Measurements from ENCODE around the gene CD63.
"Not testable (repeated sequence)": the region's sequence is repeated elsewhere in the genome, so short reads cannot be mapped to it uniquely, and the experiment has no call there.

Gene CD63, protein sequence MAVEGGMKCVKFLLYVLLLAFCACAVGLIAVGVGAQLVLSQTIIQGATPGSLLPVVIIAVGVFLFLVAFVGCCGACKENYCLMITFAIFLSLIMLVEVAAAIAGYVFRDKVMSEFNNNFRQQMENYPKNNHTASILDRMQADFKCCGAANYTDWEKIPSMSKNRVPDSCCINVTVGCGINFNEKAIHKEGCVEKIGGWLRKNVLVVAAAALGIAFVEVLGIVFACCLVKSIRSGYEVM

GRCh38 chr12:55728939-55729818, at the start of gene CD63:
Gene CD63, minus strand, starts transcription at chr12:55729009. Its CDS starts 668 bp downstream, at chr12:55728341.
- peak in 55 of 56 donors; percentile 64 to 95 (median 86) for DNase-seq

DNA sequence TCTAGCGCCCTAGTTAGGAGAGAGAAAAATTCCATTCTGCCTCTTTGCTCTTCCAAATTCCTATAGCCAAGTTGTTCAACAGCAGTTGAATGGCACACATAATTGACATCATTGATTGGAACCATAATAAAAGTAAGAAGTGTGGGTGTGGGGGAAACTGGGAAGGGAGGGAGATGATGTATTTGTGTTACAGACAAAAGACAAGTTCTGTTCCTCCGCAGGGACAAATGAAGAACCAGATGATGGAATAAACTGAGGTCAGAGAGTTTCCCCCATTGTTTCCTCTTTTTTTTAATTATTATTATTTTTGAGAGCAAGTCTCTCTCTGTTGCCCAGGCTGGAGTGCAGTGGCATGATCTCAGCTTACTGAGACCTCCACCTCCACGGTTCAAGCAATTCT, 49.0 kb upstream of the CD63 start:
- DNase-seq = no peak

- no peak for DNase-seq
Observed at GRCh38 chr12:55771736-55772135, 42.9 kb upstream of the CD63 start.

DNA sequence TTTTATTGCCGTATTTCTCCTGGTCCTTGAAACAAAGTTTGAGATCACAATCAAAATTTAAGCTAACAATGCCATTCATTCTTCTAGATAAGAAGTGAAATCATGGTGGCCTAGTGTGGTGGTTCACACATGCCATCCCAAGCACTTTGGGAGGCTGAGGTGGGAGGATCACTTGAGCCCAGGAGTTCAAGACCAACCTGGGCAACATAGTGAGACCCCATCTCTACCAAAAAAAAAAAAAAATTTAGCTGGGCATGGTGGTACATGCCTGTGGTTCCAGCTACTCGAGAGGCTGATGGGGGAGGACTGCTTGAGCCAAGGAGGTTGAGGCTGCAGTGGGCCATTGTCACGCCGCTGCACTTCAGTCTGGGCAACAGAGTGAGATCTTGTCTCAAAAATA, 38.3 kb upstream of the CD63 start:
- DNase-seq = no peak

DNA sequence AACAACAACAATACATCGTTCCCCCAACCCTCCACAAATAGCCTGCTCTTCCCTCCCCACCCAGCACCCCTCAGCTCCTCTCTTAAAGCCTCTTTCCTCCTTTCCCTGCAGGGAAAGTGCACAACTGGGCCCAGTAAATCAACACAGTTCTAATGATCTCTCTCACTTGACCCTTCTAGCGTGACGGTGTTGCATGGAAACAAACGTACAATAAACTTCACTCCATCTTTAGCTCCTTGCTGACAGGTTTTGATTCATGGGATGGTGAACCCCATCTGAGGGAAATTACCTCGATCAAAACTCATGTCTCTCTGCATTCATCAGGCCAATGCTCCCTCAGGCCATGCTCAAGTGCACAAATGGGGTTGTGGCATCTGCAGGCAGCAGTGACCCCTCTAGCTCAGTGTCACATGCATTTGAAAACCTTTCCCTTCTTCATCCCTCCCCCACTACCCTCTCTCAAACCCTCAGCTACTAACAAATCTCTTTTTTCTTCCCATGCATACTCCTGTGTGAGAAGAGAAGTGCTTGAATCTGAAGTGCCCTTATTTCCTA, 37.0 kb upstream of the CD63 start:
- no peak for DNase-seq

GRCh38 chr12:55762646-55763045, 33.8 kb upstream of the CD63 start:
- no peak for DNase-seq

GRCh38 chr12:55760663-55761062, 31.9 kb upstream of the CD63 start:
- no peak for DNase-seq

DNA sequence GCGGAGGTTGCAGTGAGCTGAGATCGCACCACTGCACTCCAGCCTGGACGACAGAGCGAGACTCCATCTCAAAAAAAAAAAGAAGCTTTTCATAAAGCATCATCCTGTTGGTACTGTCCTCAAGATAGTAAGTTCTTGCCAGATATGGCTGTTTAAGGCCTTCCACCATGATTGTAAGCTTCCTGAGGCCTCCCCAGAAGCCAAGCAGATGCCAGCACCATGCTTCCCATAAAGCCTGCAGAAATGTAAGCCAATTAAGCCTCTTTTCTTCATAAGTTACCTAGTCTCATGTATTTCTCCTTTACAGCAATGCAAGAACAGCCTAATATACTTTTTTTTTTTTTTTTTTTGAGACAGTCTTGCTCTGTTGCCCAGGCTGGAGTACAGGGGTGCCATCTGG, 29.8 kb upstream of the CD63 start:
- not testable (repeated sequence) for DNase-seq

GRCh38 chr12:55757701-55758100, 28.9 kb upstream of the CD63 start:
- DNase-seq = no peak

DNA sequence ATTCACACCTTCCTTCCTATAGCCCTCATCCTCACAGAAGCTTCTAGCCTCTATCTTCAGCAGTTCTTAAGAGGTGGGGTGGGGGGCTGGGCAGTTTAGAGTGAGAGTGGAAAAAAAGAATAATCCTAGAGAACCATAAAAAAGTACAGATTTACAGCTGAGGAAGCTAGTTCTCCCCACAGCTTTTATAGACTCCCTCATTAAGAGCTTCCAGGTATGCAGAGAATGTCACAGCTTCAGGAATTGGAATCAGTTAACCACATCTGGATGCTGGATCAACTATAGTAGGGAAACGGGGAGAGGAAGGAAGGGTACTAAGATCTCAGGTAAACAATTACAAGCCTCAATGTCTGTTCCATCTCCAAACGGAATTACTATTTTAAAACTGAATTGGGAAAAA, 26.4 kb upstream of the CD63 start:
- no peak for DNase-seq

GRCh38 chr12:55748230-55748993, 19.6 kb upstream of the CD63 start:
- no peak for DNase-seq

DNA sequence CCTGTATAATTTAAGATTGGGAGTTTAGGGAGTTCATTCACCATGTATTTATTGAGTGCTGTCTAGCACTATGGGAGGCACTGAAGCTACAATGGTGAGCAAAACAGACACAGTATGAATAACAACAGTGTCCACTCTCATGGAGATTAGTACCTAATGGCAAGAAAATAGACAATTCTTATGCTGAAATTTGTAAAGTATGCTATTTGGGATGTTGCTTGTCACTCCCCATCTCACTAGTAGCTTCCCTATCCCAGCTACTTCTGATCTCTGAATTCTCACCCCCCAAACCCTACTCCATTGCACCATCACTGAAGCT, 18.1 kb upstream of the CD63 start:
- DNase-seq = no peak

DNA sequence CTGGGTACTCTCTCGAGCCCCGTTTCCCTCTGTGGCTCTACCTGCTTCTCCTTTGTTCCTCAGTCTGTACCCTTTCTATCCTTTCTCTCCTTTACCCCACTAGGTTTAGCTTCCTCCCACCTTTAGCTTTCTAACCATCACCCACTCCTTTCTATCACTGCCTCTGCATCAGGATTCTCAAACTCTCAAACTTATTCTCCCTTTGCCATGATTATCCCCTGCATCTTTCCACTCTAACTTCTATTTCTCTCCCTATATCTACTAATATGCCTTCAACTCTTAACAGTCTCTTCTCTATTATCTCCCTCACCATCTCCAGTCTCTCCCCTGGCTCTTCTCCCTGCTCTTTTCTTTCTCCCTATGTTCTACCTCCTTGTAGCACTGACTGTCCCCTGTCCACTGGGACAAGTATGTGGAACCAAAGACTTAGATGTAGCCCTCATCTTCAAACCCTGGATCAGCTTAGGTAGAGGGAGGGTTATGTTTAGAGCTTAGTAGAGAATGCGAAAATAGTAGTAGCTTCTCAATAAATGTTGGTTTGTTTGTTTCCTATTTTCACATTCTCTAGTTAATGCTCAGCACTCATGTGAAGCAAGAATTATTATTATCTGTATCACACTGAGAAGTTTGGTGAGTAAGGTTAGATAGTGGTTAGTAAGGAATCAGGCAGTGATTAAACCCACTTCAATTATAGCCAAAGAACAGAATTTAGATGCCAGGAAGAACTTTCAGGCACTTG, 17.5 kb upstream of the CD63 start:
- DNase-seq = no peak

DNA sequence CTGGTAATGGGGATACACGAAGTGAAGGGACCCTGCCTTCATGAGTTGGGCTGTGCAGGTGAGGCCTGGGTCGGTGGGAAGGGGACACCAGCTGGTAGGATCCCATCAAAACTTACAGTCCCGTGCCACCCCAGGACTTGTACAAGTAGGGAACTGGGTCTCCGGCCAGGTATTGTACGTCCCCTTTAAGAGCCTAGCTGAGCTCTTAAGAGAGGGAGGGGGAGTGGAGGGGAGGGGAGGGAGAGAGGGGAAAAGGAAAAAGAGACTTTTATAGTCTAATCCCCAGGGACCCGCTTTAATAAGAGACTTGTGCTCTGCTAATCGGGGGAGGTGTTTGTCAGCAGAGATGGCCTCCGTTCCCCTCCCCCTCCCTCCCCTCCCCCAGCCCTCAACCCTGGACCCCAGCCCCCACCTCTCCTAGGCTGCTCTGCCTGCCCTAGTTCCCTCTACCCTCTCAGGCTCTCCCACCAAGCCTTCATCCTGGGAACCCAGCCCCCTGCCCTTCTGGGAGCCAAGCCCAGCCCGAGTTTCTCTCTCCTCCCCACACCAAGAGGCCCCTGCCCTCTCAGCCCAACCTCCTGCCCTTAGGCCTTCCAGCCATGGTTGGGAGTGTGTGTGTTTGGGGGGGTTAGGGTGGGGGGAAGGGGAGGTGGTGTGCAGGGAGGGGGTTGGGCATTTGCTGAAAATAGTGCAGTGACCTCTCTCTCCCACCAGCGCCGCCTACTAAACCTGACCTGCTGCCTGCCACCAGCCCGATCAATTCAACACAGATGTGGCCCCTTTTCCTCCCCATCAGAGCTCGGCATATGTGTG, 16.8 kb upstream of the CD63 start:
- DNase-seq = peak in 13 of 56 donors; percentile 11 to 62 (median 24)

DNA sequence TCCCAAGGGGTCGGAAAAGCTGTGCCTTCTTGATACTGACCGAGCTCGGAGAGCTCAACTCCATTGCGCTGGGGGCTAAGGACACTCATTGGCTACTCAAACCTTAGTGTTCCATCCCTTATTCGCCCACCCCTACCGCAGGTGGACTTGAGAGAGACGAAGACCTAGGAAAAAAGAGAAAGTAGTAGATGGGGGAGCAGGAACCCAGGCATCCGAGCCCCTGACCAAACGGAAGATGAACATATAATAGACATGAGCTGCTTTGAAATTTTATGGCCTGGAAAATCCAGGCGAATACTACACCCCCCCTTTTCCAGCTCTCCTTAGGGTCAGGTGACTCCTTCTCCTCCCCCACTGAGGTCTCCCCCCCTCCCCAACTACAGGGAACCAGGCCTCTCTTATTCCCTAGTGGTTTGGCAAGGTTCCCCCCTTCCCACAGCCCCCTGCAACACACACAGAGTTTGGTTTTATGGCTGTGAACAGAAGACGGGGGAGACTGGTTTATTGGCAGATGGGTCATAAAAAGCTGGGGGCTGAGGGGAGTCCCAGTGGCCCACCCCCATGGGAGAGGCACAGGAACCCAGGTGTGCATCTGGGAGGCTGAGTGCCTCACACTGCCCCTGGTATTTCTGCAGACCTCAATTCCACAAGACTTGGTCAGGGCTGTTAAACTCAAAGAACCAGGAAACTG, 15.7 kb upstream of the CD63 start:
- DNase-seq = no peak

DNA sequence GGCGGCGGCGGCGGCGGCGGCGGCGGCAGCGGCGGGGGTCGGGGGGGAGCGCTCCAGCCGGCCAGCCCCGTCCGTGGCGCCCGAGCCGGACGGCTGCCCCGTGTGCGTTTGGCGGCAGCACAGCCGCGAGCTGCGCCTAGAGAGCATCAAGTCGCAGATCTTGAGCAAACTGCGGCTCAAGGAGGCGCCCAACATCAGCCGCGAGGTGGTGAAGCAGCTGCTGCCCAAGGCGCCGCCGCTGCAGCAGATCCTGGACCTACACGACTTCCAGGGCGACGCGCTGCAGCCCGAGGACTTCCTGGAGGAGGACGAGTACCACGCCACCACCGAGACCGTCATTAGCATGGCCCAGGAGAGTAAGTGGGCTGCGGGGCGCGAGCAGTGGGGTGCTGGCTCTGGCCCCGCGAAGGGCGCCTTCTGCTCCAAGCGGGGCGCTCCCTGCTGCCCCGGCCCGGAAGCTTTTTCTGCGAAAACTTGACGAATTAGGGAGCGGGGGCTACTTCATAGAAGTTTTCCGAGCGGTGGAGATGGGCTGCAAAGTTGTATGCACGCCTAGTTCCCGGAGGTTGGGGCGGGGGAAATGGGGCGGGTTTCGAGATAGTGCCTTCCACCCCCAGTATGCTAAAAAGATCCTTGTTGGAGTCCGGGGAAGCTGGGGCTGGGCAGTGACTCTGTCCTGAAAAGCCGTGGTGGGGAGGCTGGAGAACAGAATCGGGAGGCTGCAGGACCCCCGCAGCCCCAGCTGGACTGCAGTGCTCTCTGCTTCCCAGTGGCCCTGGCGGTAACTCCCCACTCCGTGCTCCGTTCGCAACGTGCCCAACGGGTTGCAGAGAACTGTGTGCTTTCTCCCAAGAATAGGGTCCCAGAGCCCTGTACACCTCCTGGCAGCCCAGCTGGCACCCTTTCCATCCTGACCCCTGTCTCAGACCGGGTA, 14.9 kb upstream of the CD63 start:
- DNase-seq = peak in 17 of 56 donors; percentile 16 to 64 (median 44)

DNA sequence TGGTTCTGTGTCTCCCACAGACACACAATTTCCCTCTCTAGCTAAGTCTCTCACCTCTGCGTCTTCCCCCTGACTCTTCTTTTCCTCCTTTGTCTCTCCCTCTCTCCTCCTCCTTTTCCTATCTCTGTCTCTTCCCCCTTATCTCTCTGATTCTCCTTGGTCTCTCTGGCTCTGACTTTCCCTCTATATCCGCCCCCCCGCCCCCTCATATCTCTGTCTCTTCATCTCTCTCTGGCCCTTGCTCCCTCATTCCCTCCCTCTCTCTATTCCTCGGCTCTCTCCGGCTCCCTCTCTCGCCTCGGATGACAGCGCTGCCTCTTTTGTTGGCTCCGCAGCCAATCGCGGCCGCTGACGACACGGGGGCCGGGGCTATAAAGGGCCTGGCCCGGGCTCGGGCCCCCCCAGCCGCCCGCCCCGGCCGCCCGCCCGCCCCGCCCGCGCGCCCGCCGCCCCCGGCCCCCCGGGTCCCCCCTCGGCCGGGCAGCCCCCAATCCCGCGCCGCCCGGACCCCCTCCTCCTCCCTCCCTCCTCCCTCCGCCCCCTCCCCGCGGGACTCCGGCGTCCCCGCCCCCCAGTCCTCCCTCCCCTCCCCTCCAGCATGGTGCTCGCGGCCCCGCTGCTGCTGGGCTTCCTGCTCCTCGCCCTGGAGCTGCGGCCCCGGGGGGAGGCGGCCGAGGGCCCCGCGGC, 14.1 kb upstream of the CD63 start, which contains the start of gene GDF11:
Gene GDF11 (plus strand): TSS at position 404 of the 687 bp plus-strand sequence. CDS start 195 bp downstream, at position 599.
- DNase-seq = peak in 53 of 56 donors; percentile 27 to 88 (median 71)
